Ramos (cell line): Measurements from ENCODE around the gene ALK.

Source experiments
- in situ Hi-C: fragments of 300-500 bp; cut with MboI; formaldehyde crosslinking; loops from one replicate; pipeline ENCODE4 v1.14.3; 2022; ENCODE audit warnings: low sequenced_read_pairs; ENCODE audit not compliant: unreplicated experiment

ALK gene

DNA sequence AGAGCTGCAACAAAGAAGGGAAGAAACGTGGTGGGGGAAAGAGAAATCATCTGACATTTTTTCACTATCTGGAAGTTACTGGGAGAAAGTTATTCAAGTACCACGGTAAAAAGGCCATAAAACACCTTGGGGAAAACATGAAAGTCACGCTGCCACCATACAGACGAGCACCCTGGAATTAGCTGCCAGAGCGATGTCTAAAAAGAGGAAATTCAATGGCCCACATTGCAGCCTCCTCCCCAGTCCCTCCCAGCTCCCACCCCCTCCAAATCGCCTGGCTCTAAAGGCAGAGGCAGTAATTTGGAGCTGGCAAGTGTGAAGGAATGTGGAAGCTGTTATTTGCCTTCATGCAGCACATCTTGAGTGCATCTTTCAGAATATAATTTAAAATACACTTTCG is 192.0 kb downstream of the ALK start:
- in situ Hi-C loops, result no loop called here

DNA sequence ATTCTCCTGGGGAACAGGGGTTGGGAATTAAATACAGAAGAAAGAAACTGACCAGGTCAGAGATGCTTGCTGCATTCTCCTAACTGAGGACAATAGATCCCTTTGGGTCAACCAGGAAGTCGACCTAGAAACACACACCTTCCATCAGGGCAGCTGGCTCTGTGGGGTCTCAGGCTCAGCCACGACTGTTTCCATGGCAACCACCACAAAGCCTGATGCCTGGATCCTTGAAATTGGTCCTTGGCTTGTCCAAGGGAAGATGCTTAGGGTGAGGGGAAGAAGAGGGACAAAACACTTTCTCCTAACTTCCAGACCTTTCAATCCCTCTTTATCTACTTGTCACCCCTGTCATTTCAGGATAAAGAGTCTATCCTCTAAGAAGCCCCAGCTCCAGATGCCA is 194.4 kb downstream of the ALK start:
- in situ Hi-C loops, result no loop called here

DNA sequence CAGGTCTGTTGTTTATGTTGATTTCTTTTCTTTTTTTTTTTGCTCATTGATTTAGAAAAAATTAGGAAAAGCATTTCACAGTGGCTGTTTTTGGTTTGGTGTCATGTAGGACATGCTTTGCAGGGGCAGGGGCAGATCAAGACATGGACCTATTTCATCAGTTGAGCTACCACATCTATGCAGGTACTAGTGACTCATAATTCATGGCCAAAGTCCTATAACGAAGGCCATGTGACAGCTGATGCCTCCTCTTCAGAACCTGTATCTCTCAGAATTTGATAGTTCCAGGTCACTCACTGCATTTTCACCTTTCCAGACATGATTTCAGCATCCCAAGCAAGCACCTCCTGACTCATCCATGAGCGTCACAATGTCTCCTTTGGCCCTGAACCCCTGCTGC is 195.8 kb downstream of the ALK start:
- in situ Hi-C loops, result no loop called here

DNA sequence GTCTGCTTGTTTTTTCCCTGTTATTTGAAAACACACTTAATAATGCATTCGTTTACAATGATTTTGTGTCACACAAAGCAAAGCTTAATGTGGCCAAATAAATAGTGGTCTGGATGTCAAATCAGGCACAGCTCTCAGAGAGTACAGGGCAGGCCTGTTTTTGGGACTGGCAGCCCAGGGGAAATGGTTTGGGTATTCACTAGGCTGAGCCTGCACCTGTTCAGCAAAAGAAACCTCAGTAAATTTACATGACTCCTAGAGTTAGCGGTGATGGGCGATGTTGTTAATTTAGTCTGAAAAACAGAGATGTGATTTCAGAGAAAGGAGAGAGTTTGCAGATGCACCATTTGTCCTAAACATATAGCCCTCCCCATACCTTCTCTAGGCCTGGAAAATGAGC is 197.1 kb downstream of the ALK start:
- in situ Hi-C loops, result no loop called here

DNA sequence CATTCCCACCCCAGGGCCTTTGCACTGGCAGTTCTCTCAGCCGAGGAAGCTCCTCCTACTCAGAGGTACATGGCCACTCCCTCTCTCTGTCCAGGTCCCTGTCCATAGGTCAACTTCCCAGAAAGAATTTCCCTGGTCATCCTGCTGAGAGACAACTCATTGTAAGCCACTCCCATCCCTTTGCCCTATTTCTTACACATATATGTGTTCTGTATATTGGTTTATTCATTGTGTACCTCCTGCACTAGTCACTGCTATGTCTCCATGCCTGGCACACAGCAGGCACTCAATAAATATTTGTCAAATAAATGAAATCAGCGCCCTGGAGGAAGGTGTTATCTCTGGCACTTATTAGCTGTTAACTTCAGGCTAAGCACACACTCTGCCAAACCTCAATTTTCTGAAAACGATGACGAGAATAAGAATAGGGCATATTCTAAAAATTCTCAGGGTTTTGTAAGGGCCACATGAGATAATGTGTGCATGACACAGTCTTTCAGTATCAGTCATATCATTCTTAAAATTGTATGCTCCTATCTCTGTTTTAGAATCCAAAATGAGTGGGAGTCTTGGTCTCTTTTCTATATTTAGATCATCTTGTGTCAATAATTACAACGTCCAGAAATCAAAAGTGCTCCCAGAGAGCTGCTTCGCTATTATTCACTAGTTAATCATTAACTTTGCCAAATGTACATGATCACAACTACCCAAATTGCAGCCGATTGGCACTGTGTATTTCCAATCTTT is 198.0 kb downstream of the ALK start:
- in situ Hi-C loops, result no loop called here

DNA sequence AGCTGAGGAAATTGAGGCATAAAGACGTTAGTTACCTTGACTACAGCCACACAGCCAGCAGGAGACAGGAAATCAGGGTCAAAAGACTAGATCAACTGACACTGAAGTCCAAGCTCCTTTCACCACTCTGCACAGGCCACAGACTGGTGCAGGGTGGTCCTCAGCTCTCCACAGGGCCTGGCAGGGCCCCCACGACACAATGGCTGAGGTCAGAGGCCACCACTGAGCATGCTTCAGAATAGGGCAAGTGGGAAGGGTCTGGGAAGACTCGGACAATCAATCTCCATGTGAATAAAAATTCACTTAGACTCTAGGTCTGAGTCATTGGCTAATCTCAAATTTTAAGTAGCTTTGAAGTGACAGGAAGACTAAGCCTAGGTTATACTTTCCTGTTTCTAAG is 201.7 kb downstream of the ALK start:
- in situ Hi-C loops, result no loop called here

DNA sequence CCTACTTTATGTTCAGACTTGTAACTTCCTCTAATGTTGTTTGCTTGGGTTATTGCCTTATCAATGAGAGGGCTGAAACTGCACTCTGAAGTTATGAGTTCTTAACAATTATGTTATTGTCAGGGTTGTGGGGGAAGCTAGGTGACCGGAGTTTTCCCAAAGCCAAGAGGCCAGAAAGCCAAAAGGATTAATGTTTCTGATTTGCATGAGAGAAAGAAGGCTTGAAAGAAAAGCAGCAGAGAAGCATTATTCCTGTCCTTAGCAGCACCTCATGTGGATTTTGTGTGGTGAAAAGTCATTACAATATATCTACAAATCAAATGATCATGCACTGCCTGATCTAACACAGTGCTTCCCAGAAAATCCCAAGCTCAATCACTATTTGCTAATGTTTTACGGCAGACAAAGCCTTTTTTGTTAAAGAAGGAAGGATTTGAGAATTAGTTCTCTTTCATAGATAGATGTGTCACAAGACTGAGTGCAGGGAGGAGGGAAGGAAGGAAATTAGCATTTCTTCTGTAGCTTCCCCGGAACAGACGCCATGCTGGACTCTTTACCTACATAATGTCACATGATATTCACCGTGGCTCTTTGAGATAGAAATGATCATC is 203.2 kb downstream of the ALK start:
- in situ Hi-C loops, result no loop called here

DNA sequence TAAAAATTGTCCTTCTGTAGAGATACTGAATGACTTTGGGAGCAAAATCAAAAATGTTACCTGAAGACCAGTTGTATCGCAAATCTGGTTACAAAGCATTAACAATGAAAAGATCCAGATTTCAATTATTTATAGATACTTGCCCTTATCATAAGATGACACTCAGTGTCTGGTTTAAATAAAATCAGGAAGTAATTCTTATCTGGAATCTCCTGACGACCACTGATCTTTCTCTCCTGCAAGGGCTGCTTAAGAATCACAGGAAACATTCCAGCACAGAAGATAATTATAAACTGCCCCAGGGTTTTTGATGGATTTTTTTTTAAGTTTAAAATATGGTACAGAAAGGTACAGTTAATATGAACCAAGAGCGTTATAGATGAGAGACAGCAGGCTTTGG is 205.7 kb downstream of the ALK start:
- in situ Hi-C loops, result no loop called here

DNA sequence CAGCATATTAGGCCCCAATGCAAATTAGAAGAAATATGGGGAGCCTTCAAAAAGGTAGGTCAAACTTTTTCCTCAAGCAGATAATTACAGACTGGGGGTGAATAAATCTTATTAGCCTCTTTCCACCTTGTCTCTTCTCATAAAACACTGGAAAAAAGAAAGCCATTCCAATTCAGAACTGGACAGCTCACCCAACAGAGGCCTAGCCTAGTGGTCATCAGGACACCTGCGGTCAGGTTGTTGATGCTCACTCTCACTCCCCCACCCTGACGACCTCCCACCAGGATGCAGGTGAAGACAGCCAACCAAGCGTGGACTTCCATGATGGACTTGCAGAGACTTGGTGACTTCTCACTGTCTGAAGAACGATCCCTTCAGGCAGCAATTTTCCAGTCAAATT is 207.1 kb downstream of the ALK start:
- in situ Hi-C loops, result no loop called here

DNA sequence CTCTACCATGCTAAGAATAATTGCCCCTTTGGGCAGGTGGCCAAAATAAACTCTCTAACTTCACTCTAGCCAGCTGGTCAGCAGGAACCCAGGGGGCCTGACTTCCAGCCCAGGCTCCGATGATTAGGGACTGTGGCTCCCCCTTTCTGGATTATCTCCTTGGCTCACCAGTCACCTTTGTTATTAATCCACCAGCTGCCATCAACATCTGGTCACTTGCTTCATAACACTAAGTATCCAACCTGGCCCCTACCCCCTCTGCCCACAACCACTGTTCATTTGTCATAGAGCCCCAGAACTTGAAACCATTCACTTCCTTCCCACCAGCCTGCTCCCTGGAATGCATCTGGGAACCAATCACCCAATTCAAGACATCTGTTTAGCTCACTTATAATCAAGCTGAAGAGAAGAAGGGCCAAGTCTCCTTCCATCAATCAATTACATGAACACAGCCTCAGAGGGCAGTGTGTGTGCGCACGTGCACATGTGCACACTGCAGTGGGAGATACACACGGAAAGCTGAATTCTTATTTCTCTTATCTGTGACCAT is 215.1 kb downstream of the ALK start:
- in situ Hi-C loops, result no loop called here

DNA sequence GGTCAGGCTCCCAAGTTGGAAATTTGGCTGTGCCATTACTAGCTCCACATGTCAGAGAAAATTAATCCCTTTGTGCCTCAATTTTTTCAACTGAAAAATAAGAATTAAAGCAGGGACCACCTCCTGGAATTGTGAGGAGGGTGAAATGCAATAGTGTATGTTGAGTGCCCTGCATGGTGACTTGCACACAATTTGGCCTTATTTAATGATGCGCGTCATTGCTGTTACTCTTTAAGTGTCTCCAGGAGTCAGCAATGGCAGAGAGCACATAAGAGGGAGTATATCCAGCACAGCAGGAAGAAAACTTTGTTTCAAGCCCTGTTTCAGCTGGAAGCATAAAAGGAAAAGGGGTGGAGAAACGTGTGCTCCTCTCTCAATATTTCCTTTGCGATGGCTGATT is 215.8 kb downstream of the ALK start:
- in situ Hi-C loops, result no loop called here

DNA sequence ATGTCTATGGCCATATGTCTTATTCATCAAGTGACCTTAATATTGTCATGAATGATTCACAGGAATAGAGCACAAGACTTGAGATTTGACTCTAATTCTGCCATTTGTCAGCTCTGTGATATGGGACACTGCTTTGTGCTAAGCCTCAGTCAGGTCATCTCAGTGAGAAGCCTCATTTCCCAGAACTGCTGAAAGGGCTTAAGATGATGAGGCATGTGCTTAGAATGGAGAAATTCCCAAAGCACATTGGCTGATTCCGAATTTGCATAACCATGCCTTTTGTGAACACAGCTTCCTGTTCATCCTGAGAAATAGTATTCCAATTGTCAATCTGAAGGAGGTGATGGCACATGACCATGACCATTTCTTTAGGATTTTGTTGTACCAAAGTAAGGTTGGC is 218.1 kb downstream of the ALK start:
- in situ Hi-C loops, result no loop called here

DNA sequence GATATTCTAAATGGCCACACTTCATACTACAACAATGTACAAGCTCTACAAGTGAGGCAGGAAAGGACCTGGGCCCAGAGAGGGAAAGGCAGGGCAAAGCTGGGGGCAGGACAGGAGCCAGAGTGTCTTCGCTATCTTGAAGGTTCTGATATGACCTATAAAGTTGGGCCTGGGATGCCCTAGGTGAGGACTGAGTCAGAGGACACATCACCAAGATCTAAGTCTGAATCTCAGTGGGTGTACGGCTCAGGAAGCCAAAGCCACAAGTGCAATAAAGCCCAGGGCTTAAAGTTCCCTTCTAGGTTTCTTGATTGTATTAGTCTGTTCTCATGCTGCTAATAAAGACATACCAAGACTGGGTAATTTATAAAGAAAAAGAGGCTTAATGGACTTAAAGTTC is 219.1 kb downstream of the ALK start:
- in situ Hi-C loops, result no loop called here

DNA sequence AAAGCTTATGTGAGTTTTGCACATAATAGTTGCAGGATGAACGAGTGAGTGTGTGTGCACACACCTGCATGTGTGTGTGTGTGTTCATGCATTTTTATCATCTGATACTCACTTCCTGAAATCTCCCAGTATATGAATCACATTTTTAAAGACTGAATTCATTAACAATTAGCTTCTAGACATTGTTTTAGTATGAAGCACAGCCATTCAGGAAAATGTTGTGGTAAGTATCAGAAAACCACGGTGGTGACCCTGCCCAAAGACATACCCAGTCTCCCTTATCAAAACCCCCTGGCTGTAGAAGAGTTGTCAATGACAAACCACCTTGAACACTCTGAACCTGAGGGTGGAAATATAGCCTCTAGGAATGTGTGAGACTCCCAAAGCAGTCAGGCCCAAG is 220.8 kb downstream of the ALK start:
- in situ Hi-C loops, result no loop called here

DNA sequence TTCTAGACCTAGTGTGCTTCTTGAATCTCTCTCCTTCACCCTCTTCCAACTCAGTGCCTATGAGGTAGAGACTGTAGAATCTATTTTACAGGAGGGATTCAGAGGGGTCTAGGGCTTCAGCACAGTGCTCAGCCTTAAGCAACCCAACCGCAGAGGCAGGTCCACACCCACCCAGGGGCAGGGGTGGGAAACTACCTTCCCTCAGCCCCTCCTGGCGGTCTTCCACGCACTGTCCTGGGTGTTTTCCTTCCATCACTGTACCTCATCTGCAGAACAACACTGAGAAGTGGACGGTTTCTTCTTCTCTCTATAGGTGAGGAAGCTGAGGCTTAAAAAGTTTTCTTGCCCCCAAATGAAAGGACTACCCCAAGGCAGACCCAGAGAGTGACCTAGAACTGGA is 222.3 kb downstream of the ALK start:
- in situ Hi-C loops, result no loop called here

DNA sequence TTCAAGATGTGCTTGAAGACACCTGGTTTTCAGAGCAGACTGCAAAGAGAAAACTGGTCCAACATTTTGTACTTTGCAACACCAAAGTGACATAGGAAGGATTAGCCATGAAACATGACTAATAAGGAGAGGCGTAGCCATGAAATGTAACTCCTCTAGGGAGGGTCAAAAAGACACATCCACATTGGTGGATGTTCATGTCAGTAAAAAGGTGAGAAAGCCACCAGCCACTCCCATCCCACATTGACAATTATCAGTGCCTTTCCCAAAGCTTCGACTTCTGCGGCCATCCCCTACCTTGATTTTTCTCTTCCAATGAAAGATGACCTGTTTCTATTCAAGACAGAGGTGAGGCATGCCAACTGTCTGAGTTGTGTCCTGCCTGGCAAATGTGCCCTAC is 223.2 kb downstream of the ALK start:
- in situ Hi-C loops, result no loop called here

DNA sequence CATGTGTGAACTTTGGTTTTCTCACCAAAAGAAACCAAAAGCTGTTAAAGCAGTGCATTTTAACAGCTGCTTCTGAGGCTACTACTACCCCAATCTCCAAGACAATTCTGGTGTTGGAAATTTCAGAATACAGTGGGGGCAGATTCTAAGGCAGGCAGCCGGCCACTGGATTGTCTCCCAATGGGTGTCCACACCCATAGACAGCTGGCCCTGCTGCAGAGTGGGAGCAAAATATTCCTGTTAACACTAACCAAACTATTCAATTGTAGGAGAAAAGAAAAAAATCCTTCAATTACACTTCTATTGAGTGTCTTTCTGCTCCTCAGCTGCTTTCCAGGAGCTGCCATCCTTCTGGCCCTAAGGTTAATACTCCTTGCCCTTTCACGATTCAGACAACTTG is 223.7 kb downstream of the ALK start:
- in situ Hi-C loops, result no loop called here

DNA sequence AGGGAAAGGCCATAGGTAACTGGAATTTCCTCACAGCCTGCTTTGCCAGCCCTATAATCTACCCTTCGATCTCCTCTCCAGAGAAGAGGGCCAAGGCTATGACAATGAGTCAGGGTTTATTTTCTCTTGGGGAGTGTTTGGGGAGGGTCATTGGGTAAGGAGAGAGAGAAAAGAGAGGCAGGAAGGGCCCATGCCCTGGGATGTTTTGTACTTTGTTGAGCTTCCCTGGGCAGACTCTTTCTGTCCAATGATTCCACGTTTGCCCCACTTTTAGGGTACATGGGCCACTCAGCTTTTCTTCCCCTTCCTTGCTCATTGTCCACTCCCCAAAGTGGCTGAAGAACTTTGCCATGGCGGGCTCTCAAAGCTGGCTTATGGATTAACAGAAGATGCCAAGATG is 224.2 kb downstream of the ALK start:
- in situ Hi-C loops, result no loop called here

DNA sequence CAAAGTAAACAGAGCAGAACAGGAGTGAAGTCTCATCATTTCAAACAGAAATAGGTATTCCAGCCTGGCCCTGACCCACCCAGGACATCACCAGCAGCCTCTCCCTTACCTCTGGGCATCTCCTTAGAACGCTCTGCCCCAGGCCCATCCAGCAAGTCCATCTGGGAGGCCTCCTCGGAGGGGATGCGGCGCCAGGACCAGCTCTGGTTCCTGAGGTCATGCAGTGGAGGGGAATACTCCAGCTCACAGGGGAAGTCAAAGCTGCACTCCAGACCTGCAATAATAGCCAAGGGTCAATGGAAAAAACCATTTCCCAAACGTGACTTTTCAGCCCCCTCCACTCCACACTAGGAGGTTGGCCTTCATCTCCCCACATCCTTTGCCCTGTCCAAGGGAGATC is 226.6 kb downstream of the ALK start:
- in situ Hi-C loops, result no loop called here

DNA sequence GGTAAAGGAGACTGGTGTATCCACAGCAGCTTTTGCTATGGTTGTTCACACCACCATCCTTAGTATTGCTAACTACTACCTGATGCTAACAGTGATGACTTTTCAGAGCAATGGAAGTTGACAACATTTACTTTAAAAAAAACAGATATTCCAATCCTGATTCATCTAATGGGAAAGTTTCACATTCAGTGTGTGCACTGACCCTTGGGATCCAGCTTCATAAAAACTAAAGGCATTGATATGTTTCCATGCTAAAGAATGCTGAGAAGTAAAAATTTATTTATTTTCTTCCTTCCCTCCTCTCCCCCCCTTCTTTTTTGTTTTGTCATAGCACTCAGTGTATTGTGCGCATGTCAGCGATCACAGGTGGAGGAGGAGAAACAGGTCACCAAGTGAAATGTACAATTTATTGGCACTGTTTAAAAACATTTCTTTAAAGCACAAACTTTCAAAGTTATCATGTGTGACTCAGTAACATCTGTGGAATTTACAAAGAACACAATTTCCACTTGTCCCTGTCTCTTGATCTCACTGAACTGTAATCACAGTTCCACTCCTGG is 229.9 kb downstream of the ALK start:
- in situ Hi-C loops, result no loop called here

DNA sequence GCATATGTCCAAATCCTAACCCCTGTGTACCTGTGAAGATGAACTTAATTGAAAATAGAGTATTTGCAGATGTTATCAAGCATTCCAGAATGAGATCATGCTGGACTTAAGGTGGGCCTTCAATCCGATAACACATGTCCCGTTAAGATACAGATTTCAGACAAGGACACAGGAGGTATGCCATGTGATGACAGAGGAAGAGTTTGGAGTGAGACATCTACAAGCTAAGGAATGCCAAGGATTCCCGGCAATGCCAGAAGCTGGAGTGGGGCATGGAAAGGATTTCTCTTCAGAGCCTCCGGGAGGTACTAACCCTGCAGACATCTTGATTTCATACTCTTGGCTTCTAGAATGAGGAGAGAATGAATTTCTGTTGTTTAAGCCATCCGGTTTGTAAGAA is 231.7 kb downstream of the ALK start:
- in situ Hi-C loops, result no loop called here

DNA sequence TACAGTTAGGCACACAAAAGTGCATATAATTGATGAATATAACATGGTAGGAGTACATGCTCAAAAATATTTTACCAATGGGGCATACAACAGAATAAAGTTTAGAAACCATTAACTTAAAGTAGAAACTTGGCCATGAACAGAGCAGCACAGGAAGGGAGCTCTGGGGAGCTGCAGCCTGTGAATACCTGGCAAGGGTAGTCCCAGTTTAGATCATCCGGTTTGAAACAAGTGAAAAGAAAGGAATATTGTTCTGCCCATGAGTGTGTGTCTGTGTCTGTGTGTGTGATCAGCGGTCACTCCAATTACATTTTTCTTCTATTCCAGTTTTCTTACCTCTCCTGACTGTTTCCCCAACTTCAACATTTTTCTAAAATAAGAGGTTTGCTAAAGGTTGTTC is 233.0 kb downstream of the ALK start:
- in situ Hi-C loops, result no loop called here
